ENCODE results near the gene ARPC5.

- TF ChIP-seq POLR2AphosphoS5 (IDR thresholded peaks at IDR 0.05; ENCODE audit: low read depth, low read length) (no peak), CTCF (IDR thresholded peaks at IDR 0.05) (no peak), REST (IDR thresholded peaks at IDR 0.05; ENCODE audit: insufficient read depth in 1 of 2, low read depth in 2 of 2, low read length in 1 of 2) (no peak), TCF7L2 (IDR thresholded peaks at IDR 0.05; ENCODE audit: low read depth, low read length) (no peak)
Measured at GRCh38 chr1:183620311-183620710, 15.3 kb downstream of the ARPC5 start.
